Measurements from ENCODE around the gene CD9.

DNA sequence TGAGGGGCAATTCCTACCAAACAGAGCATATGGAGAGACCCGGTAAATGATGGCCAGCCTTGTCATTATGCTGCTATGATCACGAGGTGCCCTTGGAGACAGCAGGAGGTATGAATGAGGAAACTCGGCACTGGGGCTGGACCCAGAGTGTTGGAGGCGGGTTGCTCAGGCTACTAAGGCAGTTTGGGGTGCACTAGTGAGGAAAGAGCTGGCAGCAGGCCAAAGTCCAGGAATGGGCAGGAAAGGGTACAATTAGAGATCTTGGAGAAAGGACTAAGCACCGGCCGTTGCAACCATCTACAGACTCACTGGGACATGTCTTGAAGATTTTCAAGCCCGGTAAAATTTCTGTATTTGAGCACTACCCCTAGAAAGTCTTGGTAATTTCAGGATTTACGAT, 54.3 kb downstream of the CD9 start:
- TF ChIP-seq POLR2A (IDR thresholded peaks at IDR 0.05): no peak
- TF ChIP-seq, protein P1, sequence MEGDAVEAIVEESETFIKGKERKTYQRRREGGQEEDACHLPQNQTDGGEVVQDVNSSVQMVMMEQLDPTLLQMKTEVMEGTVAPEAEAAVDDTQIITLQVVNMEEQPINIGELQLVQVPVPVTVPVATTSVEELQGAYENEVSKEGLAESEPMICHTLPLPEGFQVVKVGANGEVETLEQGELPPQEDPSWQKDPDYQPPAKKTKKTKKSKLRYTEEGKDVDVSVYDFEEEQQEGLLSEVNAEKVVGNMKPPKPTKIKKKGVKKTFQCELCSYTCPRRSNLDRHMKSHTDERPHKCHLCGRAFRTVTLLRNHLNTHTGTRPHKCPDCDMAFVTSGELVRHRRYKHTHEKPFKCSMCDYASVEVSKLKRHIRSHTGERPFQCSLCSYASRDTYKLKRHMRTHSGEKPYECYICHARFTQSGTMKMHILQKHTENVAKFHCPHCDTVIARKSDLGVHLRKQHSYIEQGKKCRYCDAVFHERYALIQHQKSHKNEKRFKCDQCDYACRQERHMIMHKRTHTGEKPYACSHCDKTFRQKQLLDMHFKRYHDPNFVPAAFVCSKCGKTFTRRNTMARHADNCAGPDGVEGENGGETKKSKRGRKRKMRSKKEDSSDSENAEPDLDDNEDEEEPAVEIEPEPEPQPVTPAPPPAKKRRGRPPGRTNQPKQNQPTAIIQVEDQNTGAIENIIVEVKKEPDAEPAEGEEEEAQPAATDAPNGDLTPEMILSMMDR (IDR thresholded peaks at IDR 0.05): no peak
- TF ChIP-seq POLR2AphosphoS5 (IDR thresholded peaks at IDR 0.05): no peak
